Calu3 (cell line): ENCODE data around the gene NXPE3. TPM values are rescaled to one million over a fixed set of nuclear protein-coding genes. Genes with fewer than 3 reads are reported as not detected.

Experiments used
- BruUV-seq: library from RNA; stranded (reverse); fragments of 400-500 nt; replicated peaks from 2 replicates; lab custom pipeline; 2021; lab: Mats Ljungman, UMichigan
- CTCF ChIA-PET: fragments of 300-600 bp; sonication (Branson Sonifier 250); formaldehyde crosslinking; loops from one replicate; lab custom pipeline; 2022; ENCODE audit warnings: antibody characterized with exemption; lab: Charles Lee
- DNase-seq: peaks from one replicate; pipeline ENCODE4 v3.0.0; 2022
- H3K27ac Mint-ChIP-seq: one replicate; pipeline ENCODE4 v1.8.0; 2022; ENCODE audit warnings: mixed read lengths; ENCODE audit not compliant: unreplicated experiment
- H3K27me3 Mint-ChIP-seq: one replicate; pipeline ENCODE4 v1.8.0; 2022; ENCODE audit warnings: mixed read lengths; ENCODE audit not compliant: unreplicated experiment
- H3K36me3 Mint-ChIP-seq: one replicate; pipeline ENCODE4 v1.8.0; 2022; ENCODE audit warnings: mild to moderate bottlenecking, moderate library complexity, mixed read lengths; ENCODE audit not compliant: insufficient read depth, unreplicated experiment
- H3K4me1 Mint-ChIP-seq: one replicate; pipeline ENCODE4 v1.8.0; 2022; ENCODE audit warnings: mild to moderate bottlenecking, low read depth, mixed read lengths; ENCODE audit not compliant: unreplicated experiment
- H3K4me3 Mint-ChIP-seq: one replicate; pipeline ENCODE4 v1.8.0; 2022; ENCODE audit warnings: mild to moderate bottlenecking, low read depth, moderate library complexity, mixed read lengths; ENCODE audit not compliant: unreplicated experiment
- H3K9me3 Mint-ChIP-seq: one replicate; pipeline ENCODE4 v1.8.0; 2022; ENCODE audit warnings: low read depth, mixed read lengths; ENCODE audit not compliant: unreplicated experiment
- intact Hi-C: fragments of 100-400 bp; cut with micrococcal nuclease; formaldehyde crosslinking; loops from one replicate; pipeline ENCODE4 v1.10.0; 2022; ENCODE audit not compliant: unreplicated experiment
- total RNA-seq: library from RNA; stranded (reverse); gene quantifications from 2 replicates; pipeline ENCODE4 v1.2.3, GENCODE V29; 2022
- TF ChIP-seq, protein P1 (sequence below): fragments of 200-600 bp; IDR thresholded peaks from one replicate; pipeline ENCODE4 v1.8.0; 2022; ENCODE audit warnings: antibody characterized with exemption; ENCODE audit not compliant: unreplicated experiment

The NXPE3 gene
- total RNA-seq, 1 experiment from 2014 or later: 3.0 TPM

DNA sequence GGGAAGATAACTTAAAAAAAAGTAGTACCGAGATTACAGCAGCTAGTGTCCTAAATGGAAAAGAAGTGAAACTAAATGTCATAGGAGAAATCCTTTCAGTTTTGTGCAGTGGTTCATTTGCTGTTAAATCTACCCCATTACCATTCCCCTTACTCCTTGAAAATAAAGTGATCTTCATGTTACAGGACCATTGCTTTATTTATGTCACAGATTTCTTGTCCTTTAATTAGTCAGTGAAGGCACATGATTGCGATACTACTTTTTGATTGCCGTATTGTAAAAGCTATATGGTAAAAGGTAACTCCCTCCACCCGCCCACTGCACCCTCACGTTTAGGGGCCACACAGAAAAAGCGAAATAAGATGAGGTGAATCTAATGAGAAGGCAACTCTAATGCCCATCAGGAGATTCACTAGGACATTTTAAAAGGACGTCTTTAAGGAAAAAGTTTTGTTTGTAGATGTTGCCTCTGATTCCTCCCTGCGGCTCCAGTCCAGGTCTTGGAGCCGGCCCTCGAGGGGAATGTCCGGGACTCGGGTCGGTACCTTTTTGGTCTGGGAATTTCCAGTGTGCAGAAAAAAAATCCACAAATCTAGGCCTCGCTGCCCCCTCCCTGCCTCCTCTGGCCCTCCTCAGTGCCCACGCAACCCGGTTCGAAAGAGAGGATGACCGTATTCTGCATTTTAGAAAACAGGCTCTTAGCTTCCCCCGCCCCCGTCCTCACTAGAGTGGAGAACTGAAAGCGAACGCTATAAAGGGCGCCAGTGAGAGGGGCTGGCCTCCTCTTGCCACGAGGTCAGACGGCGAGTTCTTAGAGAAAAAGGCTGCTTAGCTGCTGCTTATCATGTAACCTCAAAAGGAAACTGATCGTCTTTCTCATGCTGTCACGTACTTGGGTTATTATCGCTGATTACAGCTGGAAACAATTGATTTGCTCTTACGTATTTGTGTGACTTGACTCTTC lies 48.5 kb downstream of the NXPE3 start:
- peak overlapping the region; percentile 79 for H3K4me3 Mint-ChIP-seq
- peak; percentile 55 for DNase-seq
- H3K27ac Mint-ChIP-seq: peak overlapping the region; percentile 64
- TSS peak; percentile 88 for BruUV-seq
- TF ChIP-seq, protein P1, sequence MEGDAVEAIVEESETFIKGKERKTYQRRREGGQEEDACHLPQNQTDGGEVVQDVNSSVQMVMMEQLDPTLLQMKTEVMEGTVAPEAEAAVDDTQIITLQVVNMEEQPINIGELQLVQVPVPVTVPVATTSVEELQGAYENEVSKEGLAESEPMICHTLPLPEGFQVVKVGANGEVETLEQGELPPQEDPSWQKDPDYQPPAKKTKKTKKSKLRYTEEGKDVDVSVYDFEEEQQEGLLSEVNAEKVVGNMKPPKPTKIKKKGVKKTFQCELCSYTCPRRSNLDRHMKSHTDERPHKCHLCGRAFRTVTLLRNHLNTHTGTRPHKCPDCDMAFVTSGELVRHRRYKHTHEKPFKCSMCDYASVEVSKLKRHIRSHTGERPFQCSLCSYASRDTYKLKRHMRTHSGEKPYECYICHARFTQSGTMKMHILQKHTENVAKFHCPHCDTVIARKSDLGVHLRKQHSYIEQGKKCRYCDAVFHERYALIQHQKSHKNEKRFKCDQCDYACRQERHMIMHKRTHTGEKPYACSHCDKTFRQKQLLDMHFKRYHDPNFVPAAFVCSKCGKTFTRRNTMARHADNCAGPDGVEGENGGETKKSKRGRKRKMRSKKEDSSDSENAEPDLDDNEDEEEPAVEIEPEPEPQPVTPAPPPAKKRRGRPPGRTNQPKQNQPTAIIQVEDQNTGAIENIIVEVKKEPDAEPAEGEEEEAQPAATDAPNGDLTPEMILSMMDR: no peak
- H3K36me3 Mint-ChIP-seq: peaks cover 14% of the 10 kb centered on the region
- no peaks in the 10 kb centered on the region for H3K27me3 Mint-ChIP-seq
- H3K9me3 Mint-ChIP-seq: no peaks in the 10 kb centered on the region
- CTCF ChIA-PET: no interaction called here
- intact Hi-C loops: loop anchor here (1.0 kb wide), 1 partner anchor 21 kb away; no protein-coding TSS in a partner anchor
- peaks cover 24% of the 10 kb centered on the region for H3K4me1 Mint-ChIP-seq

DNA sequence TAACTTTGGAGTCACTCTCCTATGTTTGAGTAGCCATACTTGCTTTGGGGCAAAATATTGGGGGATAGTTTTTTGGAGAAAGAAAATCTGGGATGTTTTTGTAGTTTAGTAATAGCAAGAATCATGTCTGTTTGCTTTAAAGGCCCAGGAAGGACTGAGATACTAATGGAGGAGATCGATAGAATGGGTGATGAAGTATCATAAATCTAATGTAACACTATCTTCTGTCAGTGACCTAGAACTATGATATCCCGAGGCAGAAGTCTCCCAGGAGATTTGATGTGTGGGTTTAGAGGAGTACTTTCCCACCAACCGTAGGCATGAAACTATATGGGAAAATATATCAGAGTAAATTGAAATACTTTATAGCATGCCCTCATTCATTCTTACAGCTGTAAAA lies 49.3 kb downstream of the NXPE3 start:
- H3K9me3 Mint-ChIP-seq: no peaks in the 10 kb centered on the region
- intact Hi-C loops: no loop called here
- DNase-seq: no peak
- TSS peak; percentile 85 for BruUV-seq
- H3K36me3 Mint-ChIP-seq: peaks cover 14% of the 10 kb centered on the region
- TF ChIP-seq, protein P1: no peak
- H3K4me3 Mint-ChIP-seq: peak overlapping the region; percentile 79
- CTCF ChIA-PET: no interaction called here
- H3K27me3 Mint-ChIP-seq: no peaks in the 10 kb centered on the region
- peaks cover 27% of the 10 kb centered on the region for H3K4me1 Mint-ChIP-seq
- peak overlapping the region; percentile 64 for H3K27ac Mint-ChIP-seq

DNA sequence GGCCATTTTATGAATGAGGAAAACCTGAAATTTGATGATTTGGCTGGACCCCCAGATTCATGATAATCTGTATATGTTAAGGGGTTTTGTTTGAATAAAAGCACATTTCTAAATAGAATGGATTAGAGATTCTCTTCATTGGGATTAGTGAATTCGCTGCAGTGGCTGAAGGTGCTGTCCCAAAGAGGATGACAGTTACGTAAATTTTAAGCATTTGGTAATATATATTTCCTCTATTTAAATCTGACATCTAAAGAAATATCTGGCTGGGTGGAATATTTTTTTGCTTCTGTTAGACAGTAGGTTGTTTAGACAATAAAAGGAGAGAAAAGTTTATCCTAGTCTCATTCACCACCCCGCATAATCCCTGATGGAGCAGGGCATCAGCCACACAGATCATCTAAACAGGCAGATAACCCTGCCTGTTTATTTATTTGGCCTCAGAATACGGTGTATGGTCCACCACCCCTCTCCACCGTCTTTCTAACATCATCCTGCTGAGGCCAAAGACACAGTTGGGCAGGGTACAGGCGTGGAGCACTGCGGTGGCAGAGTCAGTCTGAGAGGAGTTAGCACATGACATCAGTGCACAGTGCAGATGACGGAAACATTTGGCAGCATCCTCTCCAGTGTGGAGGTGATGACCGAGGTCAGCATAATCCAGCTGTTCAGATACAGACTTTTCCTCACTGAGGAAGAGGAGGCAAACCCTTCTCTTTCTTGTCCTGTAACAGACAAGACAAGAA lies 49.9 kb downstream of the NXPE3 start:
- peak overlapping the region; percentile 79 for H3K4me3 Mint-ChIP-seq
- H3K4me1 Mint-ChIP-seq: peaks cover 33% of the 10 kb centered on the region
- H3K36me3 Mint-ChIP-seq: peaks cover 14% of the 10 kb centered on the region
- peak overlapping the region; percentile 64 for H3K27ac Mint-ChIP-seq
- no peaks in the 10 kb centered on the region for H3K27me3 Mint-ChIP-seq
- CTCF ChIA-PET: no interaction called here
- TF ChIP-seq, protein P1: no peak
- BruUV-seq: no TSS peak
- no peaks in the 10 kb centered on the region for H3K9me3 Mint-ChIP-seq
- DNase-seq: no peak
- intact Hi-C loops: no loop called here

DNA sequence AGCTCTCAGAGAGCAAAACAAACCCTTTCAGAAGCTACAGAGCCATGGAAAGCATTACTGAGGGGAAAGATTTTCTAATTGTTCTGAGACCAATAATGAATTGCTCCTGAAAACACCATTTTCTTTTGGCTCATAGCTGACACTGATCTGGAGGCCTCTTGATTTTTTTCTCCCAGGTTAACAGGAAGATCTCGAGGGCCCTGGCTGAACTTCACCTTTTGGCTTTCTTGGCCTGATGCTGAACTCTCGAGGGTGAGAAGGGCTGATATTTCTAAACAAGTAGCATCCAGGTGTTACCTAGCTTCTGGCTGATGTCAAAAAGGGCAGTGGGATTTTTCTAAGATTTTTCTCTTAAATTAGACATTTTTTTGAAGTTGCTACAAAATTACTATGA lies 50.4 kb downstream of the NXPE3 start:
- Mint-ChIP-seq H3K27me3 (no peaks in the 10 kb centered on the region), H3K27ac (no peak overlapping the region), H3K4me1 (peaks cover 35% of the 10 kb centered on the region), H3K9me3 (no peaks in the 10 kb centered on the region), H3K36me3 (peaks cover 14% of the 10 kb centered on the region), H3K4me3 (peak overlapping the region; percentile 79)
- no TSS peak for BruUV-seq
- CTCF ChIA-PET: no interaction called here
- DNase-seq: no peak
- intact Hi-C loops: no loop called here
- TF ChIP-seq, protein P1: no peak
